Stimulated activated CD8-positive, alpha-beta memory T cell treated with anti-CD3 and anti-CD28 coated beads, Interleukin-12 subunit alpha, Interleukin-12 subunit beta, amount 100 ng/mL, for 1 hour (primary cell): ENCODE data around the gene KSR2.

Experiments used
- DNase-seq: peaks from one replicate; pipeline ENCODE4 v3.0.0-alpha.2; 2020; ENCODE audit warnings: low read depth

The KSR2 gene

DNA sequence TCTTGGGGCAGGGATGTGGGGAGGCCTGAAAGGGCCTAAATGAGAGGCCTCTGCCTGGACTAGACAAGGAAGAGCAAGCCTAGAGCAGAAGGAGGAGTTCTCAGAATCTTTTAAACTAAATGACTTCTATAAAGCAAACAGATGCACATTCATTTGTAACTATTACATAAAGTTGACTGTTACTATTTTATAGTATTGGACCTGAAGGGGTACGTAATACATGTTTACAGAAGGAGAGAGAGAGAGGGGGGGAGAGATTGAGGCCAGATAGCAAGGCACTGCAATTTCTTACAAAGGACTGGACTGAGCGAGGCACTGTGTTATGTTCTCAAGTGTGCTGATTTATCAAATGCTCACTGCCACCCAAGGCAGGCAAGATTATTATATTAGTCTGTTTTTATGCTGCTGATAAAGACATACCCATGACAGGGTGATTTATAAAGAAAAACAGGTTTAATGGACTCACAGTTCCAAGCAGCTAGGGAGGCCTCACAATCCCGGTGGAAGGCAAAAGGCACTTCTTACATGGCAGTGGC is 391.6 kb downstream of the KSR2 start:
- no peak for DNase-seq

DNA sequence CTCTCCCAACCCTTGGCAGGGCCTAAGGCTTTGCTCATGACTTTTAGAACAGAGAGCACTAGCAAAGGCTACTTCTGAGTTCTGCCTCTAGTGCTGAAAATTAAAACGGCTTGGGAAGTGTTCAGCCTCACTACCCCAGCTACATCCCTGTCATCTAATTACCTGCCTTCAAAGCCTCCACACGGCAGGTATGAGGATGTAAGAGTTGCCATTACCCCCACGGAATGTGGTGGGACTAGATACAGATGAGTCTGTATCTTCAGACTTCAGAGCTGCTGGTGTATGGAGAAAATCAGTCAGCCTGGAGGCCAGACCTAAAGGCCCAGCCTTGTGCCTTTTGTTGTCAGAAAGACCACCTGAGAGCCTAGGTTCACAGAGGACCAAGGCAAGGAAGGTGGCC is 392.7 kb downstream of the KSR2 start:
- no peak for DNase-seq

GRCh38 chr12:117574655-117575054 is 394.1 kb downstream of the KSR2 start:
- no peak for DNase-seq

- no peak for DNase-seq
These were observed 396.0 kb downstream of the KSR2 start for GRCh38 chr12:117572755-117573154.

- no peak for DNase-seq
These were observed 397.5 kb downstream of the KSR2 start for GRCh38 chr12:117571321-117571720.

DNA sequence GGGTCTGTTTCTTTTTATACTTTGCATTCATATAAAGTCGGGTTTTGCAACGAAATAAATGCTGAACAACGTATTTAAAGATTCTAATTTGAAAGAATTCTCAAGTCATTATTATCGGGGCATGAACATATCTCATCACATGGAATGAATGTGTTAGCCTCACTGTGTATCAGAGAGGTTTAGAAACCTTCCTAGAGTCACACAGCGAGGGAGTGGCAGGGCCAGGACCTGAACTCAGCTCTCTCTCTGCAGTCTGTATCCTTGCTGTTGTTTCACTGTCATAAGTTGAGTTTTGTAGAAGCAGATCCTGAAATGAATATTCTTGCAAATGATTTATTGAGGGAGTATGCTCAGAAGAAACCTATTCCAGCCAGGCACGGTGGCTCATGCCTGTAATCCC is 398.2 kb downstream of the KSR2 start:
- no peak for DNase-seq

DNA sequence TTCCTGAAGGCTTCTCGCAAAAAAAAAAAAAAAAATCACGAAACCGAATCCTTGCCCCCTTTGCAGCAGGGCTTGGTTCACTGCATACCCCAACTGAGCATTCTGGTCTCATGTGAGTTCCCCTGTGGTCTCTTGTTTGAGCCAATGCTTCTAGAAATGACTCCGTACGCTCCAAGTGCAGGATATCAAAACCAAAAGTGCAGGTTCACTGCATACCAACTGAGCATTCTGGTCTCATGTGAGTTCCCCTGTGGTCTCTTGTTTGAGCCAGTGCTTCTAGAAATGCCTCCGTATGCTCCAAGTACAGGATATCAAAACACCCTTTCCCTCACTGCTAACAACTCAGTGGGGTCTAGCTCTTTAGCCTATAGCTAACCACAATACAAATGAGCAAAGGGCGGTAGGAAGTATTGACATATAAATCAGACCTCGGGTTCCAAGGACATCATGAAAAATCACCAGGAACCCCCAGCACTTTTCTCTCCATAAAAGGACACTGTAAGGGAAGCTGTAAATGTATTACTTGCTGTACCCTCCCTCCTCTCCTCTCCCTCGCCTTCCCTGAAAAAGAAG is 401.1 kb downstream of the KSR2 start:
- no peak for DNase-seq

DNA sequence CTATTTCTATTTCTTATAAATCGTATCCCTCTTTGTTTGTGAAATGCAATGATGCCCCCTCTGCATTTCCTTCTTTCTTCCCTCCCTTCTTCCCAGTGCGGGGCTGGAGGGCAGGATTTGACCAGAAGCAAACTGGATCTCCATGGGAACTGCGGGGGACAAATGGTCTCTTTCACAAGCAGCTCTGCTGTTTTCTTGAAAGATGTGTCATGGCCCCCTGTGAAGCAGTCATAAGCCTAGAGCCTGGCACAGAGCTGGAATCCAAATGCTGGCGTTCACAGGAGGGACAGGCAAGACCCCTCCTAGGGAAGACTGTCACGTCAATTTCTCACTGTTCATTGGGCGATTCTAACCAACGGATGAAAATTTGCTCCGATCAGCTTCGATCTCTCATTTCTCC is 403.9 kb downstream of the KSR2 start:
- no peak for DNase-seq

- DNase-seq = no peak
These were observed 405.1 kb downstream of the KSR2 start for GRCh38 chr12:117563706-117564105.

GRCh38 chr12:117563007-117563406 is 405.8 kb downstream of the KSR2 start:
- DNase-seq = no peak

- no peak for DNase-seq
These were observed 406.8 kb downstream of the KSR2 start for GRCh38 chr12:117561990-117562389.

GRCh38 chr12:117559978-117560377 is 408.8 kb downstream of the KSR2 start:
- DNase-seq = no peak

GRCh38 chr12:117555889-117556288 is 412.9 kb downstream of the KSR2 start:
- DNase-seq = no peak

DNA sequence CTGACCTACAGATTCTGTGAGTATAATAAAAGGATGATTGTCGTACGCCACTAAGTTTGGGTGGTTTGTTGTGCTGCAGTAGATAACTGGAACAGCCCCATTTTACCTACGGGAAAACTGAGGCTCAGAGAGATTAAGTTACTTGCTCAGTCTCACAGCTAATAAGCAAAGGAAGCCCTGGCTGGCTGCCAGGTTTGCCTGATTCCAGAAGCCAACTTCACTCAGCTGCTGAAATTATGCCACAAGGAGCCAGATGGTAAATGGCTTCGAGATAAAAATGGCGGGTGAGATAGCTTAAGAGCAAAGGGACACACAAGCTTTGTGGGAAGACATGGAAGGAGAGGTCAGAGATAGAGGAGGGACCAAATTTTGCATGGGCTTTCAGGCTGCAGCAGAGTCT is 415.8 kb downstream of the KSR2 start:
- no peak for DNase-seq

DNA sequence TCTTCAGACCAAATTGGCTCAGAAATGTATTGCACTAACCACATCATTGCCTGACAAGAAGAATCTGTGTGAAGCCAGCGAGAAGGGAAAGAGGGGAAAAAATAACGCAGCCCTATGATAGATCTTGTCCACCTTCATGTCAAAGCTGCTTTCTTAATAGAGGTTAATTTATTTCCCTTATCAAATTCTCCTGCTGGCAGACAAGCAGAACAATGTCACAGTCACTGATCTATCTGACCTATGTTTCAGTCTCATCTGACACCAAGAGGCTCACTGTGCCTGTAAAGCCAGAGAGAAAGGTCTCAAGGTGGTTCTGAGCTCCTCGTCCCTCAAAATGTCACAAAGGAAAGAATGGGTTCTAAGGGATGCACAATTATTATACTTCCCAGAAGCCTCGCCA is 417.1 kb downstream of the KSR2 start:
- DNase-seq = no peak

DNA sequence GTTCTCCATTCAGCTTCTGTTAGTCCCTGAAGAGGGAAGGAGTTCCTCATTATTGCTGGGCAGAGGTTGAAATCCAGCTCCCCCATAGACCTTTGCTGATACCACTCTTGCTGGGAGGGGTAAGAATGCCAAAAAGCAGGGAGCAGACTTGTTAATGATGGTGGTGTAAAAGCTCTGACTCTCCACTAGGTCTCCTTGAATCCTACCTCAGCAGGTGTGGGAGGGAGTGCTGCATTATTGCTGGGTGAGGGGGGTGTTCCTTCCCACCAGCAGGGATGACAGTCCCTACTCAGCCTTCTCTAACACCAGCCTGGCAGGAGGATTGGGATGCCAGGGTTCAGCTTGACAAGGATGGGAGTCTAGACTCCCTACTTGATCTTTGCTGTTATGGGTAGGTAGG is 421.6 kb downstream of the KSR2 start:
- no peak for DNase-seq

DNA sequence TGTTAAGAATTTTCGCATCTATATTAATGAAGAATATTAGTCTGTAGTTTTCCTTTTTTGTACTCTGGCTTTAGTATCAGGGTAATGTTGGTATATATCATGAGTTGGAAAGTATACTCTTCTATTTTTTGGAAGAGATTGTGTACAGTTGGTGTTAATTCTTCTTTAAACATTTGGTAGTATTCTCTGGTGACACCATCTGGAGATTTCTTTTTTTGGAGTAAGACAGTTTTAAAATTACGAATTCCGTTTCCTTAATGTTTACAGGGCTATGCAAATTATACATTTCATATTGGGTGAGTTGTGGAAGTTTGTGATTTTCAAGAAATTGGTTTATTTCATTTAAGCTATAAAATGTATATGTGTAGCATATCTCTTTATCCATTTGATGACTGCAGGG is 423.6 kb downstream of the KSR2 start:
- no peak for DNase-seq

GRCh38 chr12:117540011-117540410 is 428.8 kb downstream of the KSR2 start:
- no peak for DNase-seq

- no peak for DNase-seq
These were observed 429.9 kb downstream of the KSR2 start for GRCh38 chr12:117538926-117539325.

- no peak for DNase-seq
These were observed 430.6 kb downstream of the KSR2 start for GRCh38 chr12:117538032-117538690.

- DNase-seq = no peak
These were observed 435.1 kb downstream of the KSR2 start for GRCh38 chr12:117533687-117534086.

DNA sequence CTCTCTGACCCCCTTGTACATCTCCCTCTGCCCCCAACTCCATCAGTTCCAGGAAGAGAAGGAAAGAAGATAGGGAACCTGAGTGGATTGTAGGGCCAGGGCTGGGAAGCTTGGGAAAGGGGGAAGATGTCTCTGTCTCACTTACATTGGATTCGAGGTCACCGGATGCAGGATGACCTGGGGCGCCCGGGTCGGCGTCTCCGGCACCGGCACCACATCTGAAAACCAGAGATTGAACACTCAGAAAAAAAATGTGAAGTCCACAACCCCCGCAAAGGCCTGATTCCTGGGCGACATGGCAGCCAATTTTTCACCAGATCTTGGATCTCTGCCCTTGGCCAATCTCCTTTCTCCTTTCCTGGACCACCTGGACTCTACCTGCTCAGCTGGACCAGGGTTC is 438.0 kb downstream of the KSR2 start:
- no peak for DNase-seq

DNA sequence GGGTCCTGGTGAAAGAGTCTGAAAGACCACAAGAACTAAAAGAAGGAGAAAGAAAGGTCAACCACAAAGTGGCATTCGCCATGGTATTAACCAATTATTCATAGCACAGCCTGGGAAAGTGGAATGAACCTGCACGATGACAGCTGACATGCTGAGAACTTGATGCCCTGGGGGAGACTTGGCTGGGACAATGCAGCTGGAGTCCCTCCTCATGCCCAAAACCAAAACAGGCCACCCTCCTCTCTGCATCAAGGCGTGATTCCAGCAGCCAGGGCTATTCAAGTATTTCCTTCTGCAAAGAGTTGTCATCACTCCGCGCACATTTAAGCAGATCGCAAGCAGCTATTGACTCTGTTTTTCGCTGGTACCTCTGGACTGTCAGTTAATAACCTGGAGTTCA is 440.3 kb downstream of the KSR2 start:
- no peak for DNase-seq

DNA sequence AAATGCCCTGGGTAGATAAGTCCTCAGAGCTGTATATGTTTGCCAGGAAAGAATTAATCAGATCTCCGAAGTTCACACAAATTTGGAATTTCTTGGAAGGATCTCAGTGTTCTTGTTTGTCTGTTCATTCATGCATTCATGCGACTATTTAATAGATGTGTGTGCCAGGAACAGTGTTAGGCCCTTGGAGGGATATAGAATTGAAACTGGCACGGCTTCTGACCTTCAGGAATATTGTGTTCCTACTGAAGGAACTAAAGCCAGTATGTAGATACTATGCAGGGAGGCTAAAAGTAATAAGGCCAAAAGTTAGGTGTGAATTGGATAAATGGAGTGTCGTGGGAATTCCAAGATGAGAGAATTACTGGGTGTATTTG is 441.3 kb downstream of the KSR2 start:
- DNase-seq = no peak
